NCI-H446 (cell line): ENCODE data around the gene CSF3.

ENCODE experiments used
- DNase-seq, 2 experiments: peaks; one replicate each; lab custom pipeline; 2025; lab: John Stamatoyannopoulos, UW

The CSF3 gene

DNA sequence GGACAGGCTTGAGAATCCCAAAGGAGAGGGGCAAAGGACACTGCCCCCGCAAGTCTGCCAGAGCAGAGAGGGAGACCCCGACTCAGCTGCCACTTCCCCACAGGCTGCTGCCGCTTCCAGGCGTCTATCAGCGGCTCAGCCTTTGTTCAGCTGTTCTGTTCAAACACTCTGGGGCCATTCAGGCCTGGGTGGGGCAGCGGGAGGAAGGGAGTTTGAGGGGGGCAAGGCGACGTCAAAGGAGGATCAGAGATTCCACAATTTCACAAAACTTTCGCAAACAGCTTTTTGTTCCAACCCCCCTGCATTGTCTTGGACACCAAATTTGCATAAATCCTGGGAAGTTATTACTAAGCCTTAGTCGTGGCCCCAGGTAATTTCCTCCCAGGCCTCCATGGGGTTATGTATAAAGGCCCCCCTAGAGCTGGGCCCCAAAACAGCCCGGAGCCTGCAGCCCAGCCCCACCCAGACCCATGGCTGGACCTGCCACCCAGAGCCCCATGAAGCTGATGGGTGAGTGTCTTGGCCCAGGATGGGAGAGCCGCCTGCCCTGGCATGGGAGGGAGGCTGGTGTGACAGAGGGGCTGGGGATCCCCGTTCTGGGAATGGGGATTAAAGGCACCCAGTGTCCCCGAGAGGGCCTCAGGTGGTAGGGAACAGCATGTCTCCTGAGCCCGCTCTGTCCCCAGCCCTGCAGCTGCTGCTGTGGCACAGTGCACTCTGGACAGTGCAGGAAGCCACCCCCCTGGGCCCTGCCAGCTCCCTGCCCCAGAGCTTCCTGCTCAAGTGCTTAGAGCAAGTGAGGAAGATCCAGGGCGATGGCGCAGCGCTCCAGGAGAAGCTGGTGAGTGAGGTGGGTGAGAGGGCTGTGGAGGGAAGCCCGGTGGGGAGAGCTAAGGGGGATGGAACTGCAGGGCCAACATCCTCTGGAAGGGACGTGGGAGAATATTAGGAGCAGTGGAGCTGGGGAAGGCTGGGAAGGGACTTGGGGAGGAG is at the start of gene CSF3:
Gene CSF3, plus strand, starts transcription at position 436 of the 993 bp plus-strand sequence. Its CDS starts 35 bp downstream, at position 471.
- no peak for DNase-seq

GRCh38 chr17:39966771-39967170 is 48.5 kb upstream of the CSF3 start:
- DNase-seq, result no peak

- DNase-seq, result no peak
These were observed 46.5 kb upstream of the CSF3 start for GRCh38 chr17:39968761-39969160.

DNA sequence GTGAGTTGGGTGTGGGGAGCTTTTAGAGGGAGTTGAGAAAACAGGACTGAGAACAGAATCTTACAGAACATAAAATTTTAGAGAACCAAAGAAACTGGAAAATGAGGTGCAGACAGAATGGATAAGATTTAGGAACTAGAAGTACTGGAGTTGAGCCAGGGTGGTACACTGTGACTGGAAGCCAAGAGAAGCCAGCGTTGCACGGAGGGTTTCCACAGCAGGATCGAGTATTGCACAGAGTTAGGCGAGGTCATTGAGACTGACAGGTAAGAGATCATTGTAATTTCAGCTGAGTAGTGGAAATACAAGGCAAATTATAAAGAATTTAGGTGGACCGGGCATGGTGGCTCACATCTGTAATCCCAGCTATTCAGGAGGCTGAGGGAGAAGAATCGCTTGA is 45.9 kb upstream of the CSF3 start:
- no peak for DNase-seq

DNA sequence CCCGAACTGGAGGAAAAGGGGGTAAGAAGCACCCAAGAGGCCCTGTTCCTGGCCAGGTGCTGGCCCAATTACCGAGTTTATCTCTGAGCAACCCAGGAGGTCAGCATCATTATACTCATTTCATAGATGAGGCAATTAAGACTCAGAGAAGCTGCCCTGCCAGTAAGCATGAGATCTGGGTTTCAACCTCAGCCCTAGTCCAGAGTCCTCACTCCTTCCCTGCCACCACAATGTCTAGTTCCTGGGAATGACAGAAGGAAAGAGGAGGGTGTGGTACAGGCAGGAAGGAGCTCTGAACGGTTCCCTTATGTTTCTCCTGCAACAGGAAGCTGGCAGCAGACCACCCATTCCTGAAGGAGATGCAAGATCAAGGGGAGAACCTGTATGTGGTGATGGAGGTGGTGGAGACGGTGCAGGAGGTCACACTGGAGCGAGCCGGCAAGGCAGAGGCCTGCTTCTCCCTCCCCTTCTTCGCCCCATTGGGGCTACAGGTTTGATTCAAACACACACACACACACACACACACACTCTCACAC is 45.0 kb upstream of the CSF3 start:
- DNase-seq, result no peak

GRCh38 chr17:39971076-39971603 is 44.1 kb upstream of the CSF3 start:
- DNase-seq, result no peak

DNA sequence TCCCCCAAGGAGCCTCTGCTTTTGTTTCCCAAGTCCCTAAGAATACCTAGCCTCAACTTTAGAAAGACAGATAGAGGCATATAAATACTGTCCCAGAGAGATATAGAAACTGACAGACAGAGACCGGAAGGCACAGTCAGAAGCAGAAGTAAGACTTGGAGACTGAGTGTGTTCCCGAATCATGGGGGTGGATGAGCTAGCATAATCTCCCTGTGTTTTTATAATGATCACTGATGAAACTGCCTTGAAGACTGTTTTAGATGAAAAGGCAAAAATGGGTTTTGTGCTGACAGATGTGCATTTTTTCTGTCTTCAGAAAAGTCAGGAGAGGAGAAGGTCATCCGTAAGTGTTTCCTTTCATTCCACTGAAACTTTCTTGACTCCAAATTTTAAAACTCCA is 43.0 kb upstream of the CSF3 start:
- DNase-seq, result no peak

- DNase-seq, result no peak
These were observed 41.7 kb upstream of the CSF3 start for GRCh38 chr17:39973496-39973895.

- no peak for DNase-seq
These were observed 40.8 kb upstream of the CSF3 start for GRCh38 chr17:39974433-39974832.

DNA sequence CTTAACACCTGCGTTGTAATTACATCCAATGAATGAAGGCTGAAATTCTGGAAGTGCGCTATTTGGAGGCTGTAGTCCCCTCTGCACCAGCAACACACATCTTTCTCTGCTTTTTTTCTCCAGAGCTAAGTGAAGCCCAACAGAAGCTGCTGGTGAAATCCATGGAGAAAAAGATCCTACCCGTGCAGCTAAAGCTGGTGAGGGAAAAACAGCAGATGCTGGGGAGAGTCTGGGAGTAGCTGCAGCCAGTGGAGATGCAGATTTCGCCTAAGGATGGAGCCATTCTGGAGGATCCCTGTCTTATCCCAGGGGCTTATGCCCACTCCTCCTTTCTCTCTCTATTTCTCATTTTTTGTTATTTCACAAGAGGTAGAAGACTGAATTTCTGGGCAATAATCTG is 39.4 kb upstream of the CSF3 start:
- no peak for DNase-seq

GRCh38 chr17:39979016-39979670 is 36.1 kb upstream of the CSF3 start:
- DNase-seq, result no peak

DNA sequence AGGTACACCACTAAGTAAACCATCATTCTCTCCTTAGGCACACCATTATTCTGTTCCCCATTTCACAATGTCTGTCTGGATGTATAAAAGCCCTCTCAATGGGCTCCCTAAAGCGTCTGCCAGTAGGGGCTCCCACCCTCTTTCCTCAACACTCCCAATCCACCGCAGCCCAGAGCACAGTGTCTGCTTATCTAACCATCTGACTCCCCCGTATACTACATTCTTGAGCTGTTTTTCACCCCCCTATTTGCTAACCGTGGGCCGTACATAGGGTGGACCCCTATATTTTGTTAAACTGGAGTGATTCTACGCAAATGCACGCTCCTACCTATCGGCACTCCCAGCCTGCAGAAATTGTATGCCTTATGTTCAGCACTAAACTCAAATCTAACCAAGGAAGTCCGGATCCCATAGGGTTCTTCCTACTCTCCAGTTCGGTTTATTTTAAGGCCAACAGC is 35.3 kb upstream of the CSF3 start:
- DNase-seq, result no peak

GRCh38 chr17:39980351-39981206 is 34.7 kb upstream of the CSF3 start, which contains the start of gene PSMD3:
Gene PSMD3, plus strand, starts transcription at chr17:39980807. Its CDS starts 164 bp downstream, at chr17:39980971.
- peak; percentile 96 to 97 for DNase-seq

DNA sequence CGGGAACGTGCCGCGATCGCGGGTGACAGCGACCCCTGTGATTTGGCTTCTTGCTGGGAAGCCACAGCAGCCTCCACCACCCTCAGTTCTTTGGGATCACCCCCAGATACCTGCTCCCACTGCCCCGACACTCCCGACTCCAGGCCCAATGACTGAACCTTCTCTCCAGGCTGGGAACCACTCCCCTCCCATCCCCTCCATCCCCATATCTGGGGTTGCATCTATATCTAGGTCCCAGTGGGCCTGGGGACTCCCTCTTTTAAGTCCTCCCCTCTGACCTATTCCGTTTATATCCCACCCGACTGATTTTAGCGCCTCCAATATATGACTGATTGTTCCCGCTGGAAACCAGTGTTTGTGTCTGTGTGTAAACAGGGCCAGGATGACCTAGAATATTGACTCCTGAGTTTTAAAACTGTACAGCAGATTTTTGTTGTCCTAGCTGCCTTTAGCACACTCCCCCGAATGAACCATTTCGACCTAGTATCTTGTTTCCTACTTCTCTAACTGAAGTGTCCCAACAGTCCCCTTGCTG is 34.0 kb upstream of the CSF3 start:
- no peak for DNase-seq

GRCh38 chr17:39981766-39982375 is 33.4 kb upstream of the CSF3 start:
- DNase-seq, result no peak

GRCh38 chr17:39988206-39988810 is 26.9 kb upstream of the CSF3 start:
- no peak for DNase-seq

DNA sequence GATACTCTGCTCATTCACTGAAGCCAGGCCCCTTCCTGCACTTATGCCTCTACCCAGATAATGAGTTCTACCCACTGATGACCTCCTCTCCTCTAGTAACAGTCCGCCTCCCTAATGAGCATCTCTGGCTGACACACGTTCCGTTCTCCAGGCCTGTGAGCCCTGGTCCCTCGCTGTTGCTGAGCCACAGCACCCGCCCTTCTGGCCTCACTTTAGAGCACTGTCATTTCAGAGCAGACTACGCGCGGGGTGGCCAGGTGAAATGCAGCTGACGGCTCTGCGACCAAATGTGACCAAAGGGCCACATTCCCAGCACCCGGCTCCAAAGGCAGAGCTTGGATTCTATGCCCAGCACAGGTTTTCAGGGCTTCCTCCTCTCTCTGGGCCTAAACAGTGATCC is 20.8 kb upstream of the CSF3 start:
- no peak for DNase-seq

DNA sequence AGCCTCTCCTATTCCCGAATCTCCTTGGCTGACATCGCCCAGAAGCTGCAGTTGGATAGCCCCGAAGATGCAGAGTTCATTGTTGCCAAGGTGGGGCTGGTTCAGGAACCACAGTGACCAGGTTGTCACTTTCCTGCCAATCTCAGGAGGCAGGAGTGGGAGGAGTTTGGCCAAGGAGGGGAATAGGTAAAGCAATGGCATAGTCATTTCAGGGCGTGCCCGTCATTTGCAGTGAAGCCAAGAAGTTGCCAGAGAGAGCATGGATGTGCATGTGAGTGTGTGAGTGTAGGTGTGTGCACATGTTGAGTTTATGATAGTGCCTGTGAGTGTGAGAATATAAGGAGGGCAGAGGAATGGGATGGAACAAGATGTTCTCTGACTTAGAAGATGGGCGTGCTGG is 19.8 kb upstream of the CSF3 start:
- DNase-seq, result no peak

- no peak for DNase-seq
These were observed 19.1 kb upstream of the CSF3 start for GRCh38 chr17:39996162-39996561.

GRCh38 chr17:39996800-39997199 is 18.4 kb upstream of the CSF3 start:
- no peak for DNase-seq
